K562 (cell line): Measurements from ENCODE around the gene QPRT. TPM values are rescaled to one million over a fixed set of nuclear protein-coding genes. Genes with fewer than 3 reads are reported as not detected.

Source experiments
- BHLHE40 ChIP-seq: IDR thresholded peaks from 2 replicates; pipeline ENCODE4 v1.6.1; 2011; ENCODE audit warnings: low read length, improper control_type of control experiment
- E4F1 ChIP-seq: fragments of 250-450 bp; sonication (Bioruptor Pico); IDR thresholded peaks from 2 replicates; pipeline ENCODE4 v1.5.0; 2021; ENCODE audit warnings: mild to moderate bottlenecking, borderline replicate concordance
- EP400 ChIP-seq: fragments of 450-650 bp; IDR thresholded peaks from 2 replicates; pipeline ENCODE4 v1.6.1; 2017; ENCODE audit warnings: antibody characterized with exemption, mild to moderate bottlenecking, moderate library complexity
- ETV6 ChIP-seq, 3 experiments: fragments of 150-350 bp in 1 of 3; sonication (generic) in 1 of 3; formaldehyde crosslinking in 1 of 3; IDR thresholded peaks; 2 replicates each; pipeline versions ENCODE4 v1.6.1 to v1.8.0; 2014 to 2022; ENCODE audit warnings: borderline replicate concordance in 2 of 3, low read depth in 2 of 3, antibody characterized with exemption in 1 of 3, low read length in 1 of 3, mild to moderate bottlenecking in 1 of 3, missing genetic modification reagents in 1 of 3
- KLF6 ChIP-seq: fragments of 250-450 bp; sonication (Bioruptor Pico); IDR thresholded peaks from 2 replicates; pipeline ENCODE4 v1.4.0; 2020; ENCODE audit warnings: mild to moderate bottlenecking, moderate library complexity, borderline replicate concordance
- MNT ChIP-seq, 2 experiments: fragments of 450-650 bp; conservative IDR thresholded peaks; 2 replicates each; pipeline ENCODE4 v1.6.1; 2017; ENCODE audit warnings: mild to moderate bottlenecking in 2 of 2, moderate library complexity in 2 of 2
- SIN3A ChIP-seq, 2 experiments: fragments of 150-350 bp in 1 of 2; IDR thresholded peaks; 2 replicates each; pipeline ENCODE4 v1.6.1; 2011 to 2016; ENCODE audit warnings: borderline replicate concordance in 2 of 2, low read depth in 2 of 2, low read length in 2 of 2, mild to moderate bottlenecking in 2 of 2, moderate library complexity in 2 of 2; ENCODE audit not compliant: control insufficient read depth in 1 of 2
- TFAP4 ChIP-seq: sonication (generic); formaldehyde crosslinking; IDR thresholded peaks from 2 replicates; pipeline ENCODE4 v1.8.0; 2022; ENCODE audit warnings: missing genetic modification reagents, mild to moderate bottlenecking, moderate library complexity, borderline replicate concordance
- ZBTB34 ChIP-seq: fragments of 250-450 bp; sonication (Bioruptor Pico); IDR thresholded peaks from 2 replicates; pipeline ENCODE4 v1.8.0; 2021; ENCODE audit warnings: mild to moderate bottlenecking, moderate library complexity
- ZNF589 ChIP-seq: fragments of 200-800 bp; sonication (Bioruptor generic); IDR thresholded peaks from 2 replicates; pipeline ENCODE4 v1.6.1; 2016; ENCODE audit warnings: low read depth, missing genetic modification characterization, missing compliant biosample characterization
- ZNF592 ChIP-seq: fragments of 450-650 bp; IDR thresholded peaks from 2 replicates; pipeline ENCODE4 v1.6.1; 2017; ENCODE audit warnings: antibody characterized with exemption, mild to moderate bottlenecking
- polyA plus RNA-seq, 8 experiments: library from polyadenylated mRNA; depleted of rRNA in 4 of 8; stranded (reverse) in 5 of 8; unstranded in 3 of 8; fragments of >200 nt; fragmentation: Nextera tagmentation in 2 of 8; fragmentation: Illumina TruSeq in 1 of 8; extraction: Ambion mirVana in 2 of 8; extraction: Trizol in 1 of 8; gene quantifications; 2 replicates each; pipeline versions ENCODE4 v1.2.1 to v1.2.3, GENCODE V29; 2011 to 2014; ENCODE audit warnings: inconsistent platforms in 1 of 8, missing spikeins in 1 of 8
- total RNA-seq, 7 experiments: library from RNA; depleted of rRNA in 6 of 7; stranded (reverse); fragments of >200 nt in 6 of 7; fragmentation: Illumina TruSeq in 2 of 7; extraction: Trizol in 2 of 7; gene quantifications; 2 replicates each; pipeline versions ENCODE4 v1.2.1 to v1.2.3, GENCODE V29; 2011 to 2021; ENCODE audit warnings: low replicate concordance in 1 of 7

The QPRT gene
- total and polyA plus RNA-seq, 9 of the 15 experiments (the other 6 are each of a cell fraction or from before 2014, with no cell fraction given) = 7.7 to 112 (median 64.1) TPM

- TF ChIP-seq ZNF592 (peak; percentile 91), TFAP4 (CRISPR knock-in tag) (peak; percentile 31; the same call in 1 of the 2 replicates), ZBTB34 (no peak), ZNF589 (CRISPR knock-in tag) (no peak), KLF6 (no peak), EP400 (peak; percentile 51; the same call in 1 of the 2 replicates), ETV6 (IDR thresholded peaks at IDR 0.05; ENCODE audit: borderline replicate concordance in 1 of 2, low read depth in 2 of 2, low read length in 1 of 2) (0 out of 4 replicates have a peak, but pooled peaks of 1 of the 2 experiments have one; percentile 22), ETV6 (CRISPR knock-in tag; IDR thresholded peaks at IDR 0.05; ENCODE audit: borderline replicate concordance) (no peak), BHLHE40 (0 out of 2 replicates have a peak, but pooled peaks have one; percentile 6), E4F1 (no peak), SIN3A (IDR thresholded peaks at IDR 0.05; ENCODE audit: borderline replicate concordance in 2 of 2, control insufficient read depth in 1 of 2, low read depth in 2 of 2, low read length in 2 of 2) (peak; percentile 33 to 81; a peak in 2 of 4 replicates), MNT (conservative IDR thresholded peaks at IDR 0.05) (peak; percentile 59 to 81; a peak in 3 of 4 replicates)
Measured at GRCh38 chr16:29664091-29664921, 14.7 kb upstream of the QPRT start (continued).
